WTC11 (cell line): Measurements from ENCODE around the gene PDE4A. TPM values are rescaled to one million over a fixed set of nuclear protein-coding genes. Genes with fewer than 3 reads are reported as not detected.

ENCODE experiments used
- ATAC-seq: fragments of 200-7000 bp; cut with Tn5 transposase; 2 replicates; pipeline ENCODE4 v1.10.0; 2021; ENCODE audit warnings: mild to moderate bottlenecking, moderate library complexity
- CTCF ChIA-PET: fragments of 300-600 bp; sonication (Branson Sonifier 250); formaldehyde crosslinking; loops from one replicate; lab custom pipeline; 2021; ENCODE audit warnings: antibody characterized with exemption; lab: Charles Lee
- POLR2A ChIA-PET: fragments of 350-600 bp; sonication (Branson Sonifier 250); formaldehyde crosslinking; loops from one replicate; lab custom pipeline; 2021; ENCODE audit warnings: antibody characterized with exemption; lab: Charles Lee
- DNase-seq: peaks from one replicate; pipeline ENCODE4 v3.0.0; 2021; ENCODE audit warnings: low spot score
- H3K27ac Mint-ChIP-seq: 2 replicates; pipeline ENCODE4 v1.8.0; 2021; ENCODE audit warnings: mixed read lengths
- H3K27me3 Mint-ChIP-seq: 2 replicates; pipeline ENCODE4 v1.8.0; 2021; ENCODE audit warnings: low read depth, mild to moderate bottlenecking, moderate library complexity, mixed read lengths
- H3K36me3 Mint-ChIP-seq: 2 replicates; pipeline ENCODE4 v1.8.0; 2021; ENCODE audit warnings: mixed read lengths
- H3K4me1 Mint-ChIP-seq: 2 replicates; pipeline ENCODE4 v1.8.0; 2022; ENCODE audit warnings: mixed read lengths
- H3K4me3 Mint-ChIP-seq: 2 replicates; pipeline ENCODE4 v1.8.0; 2021; ENCODE audit warnings: mild to moderate bottlenecking, moderate library complexity, mixed read lengths
- H3K9me3 Mint-ChIP-seq: 2 replicates; pipeline ENCODE4 v1.8.0; 2021; ENCODE audit warnings: mixed read lengths
- ARID4B ChIP-seq: sonication (generic); formaldehyde crosslinking; IDR thresholded peaks from 2 replicates; pipeline ENCODE4 v1.8.0; 2023; ENCODE audit warnings: missing genetic modification reagents, mild to moderate bottlenecking, borderline replicate concordance
- ATF3 ChIP-seq: sonication (generic); formaldehyde crosslinking; conservative IDR thresholded peaks from 2 replicates; pipeline ENCODE4 v1.8.1; 2022; ENCODE audit warnings: mild to moderate bottlenecking, missing genetic modification reagents
- ATF6 ChIP-seq: sonication (generic); formaldehyde crosslinking; IDR thresholded peaks from 2 replicates; pipeline ENCODE4 v1.8.1; 2023; ENCODE audit warnings: mild to moderate bottlenecking, missing genetic modification reagents
- CREM ChIP-seq: sonication (generic); formaldehyde crosslinking; IDR thresholded peaks from 2 replicates; pipeline ENCODE4 v1.8.1; 2022; ENCODE audit warnings: mild to moderate bottlenecking, missing genetic modification reagents, moderate library complexity
- ETV6 ChIP-seq: sonication (generic); formaldehyde crosslinking; IDR thresholded peaks from 2 replicates; pipeline ENCODE4 v1.8.1; 2022; ENCODE audit warnings: mild to moderate bottlenecking, missing genetic modification reagents
- GABPB1 ChIP-seq: sonication (generic); formaldehyde crosslinking; IDR thresholded peaks from 2 replicates; pipeline ENCODE4 v1.8.1; 2023; ENCODE audit warnings: mild to moderate bottlenecking, missing genetic modification reagents
- GRHL2 ChIP-seq: fragments of 250-450 bp; sonication (Bioruptor Pico); IDR thresholded peaks from 2 replicates; pipeline ENCODE4 v1.8.0; 2022; ENCODE audit warnings: mild to moderate bottlenecking, moderate library complexity; ENCODE audit not compliant: insufficient replicate concordance, severe bottlenecking
- JAZF1 ChIP-seq: fragments of 250-450 bp; sonication (Bioruptor Pico); IDR thresholded peaks from 2 replicates; pipeline ENCODE4 v1.9.0; 2021; ENCODE audit warnings: moderate library complexity, mild to moderate bottlenecking, inconsistent platforms
- MXD4 ChIP-seq: fragments of 250-450 bp; sonication (Bioruptor Pico); IDR thresholded peaks from 2 replicates; pipeline ENCODE4 v1.8.0; 2021; ENCODE audit warnings: mild to moderate bottlenecking, moderate library complexity, borderline replicate concordance
- NFATC4 ChIP-seq: fragments of 250-450 bp; sonication (Bioruptor Pico); IDR thresholded peaks from 2 replicates; pipeline ENCODE4 v1.9.0; 2021; ENCODE audit warnings: mild to moderate bottlenecking
- NR3C1 ChIP-seq: sonication (generic); formaldehyde crosslinking; conservative IDR thresholded peaks from 2 replicates; pipeline ENCODE4 v1.8.1; 2023; ENCODE audit warnings: low read depth, mild to moderate bottlenecking, missing genetic modification reagents
- OVOL2 ChIP-seq: fragments of 250-450 bp; sonication (Bioruptor Pico); IDR thresholded peaks from 2 replicates; pipeline ENCODE4 v1.9.0; 2021; ENCODE audit warnings: mild to moderate bottlenecking, borderline replicate concordance
- PRRX2 ChIP-seq: fragments of 250-450 bp; sonication (Bioruptor Pico); IDR thresholded peaks from 2 replicates; pipeline ENCODE4 v1.8.0; 2021; ENCODE audit warnings: mild to moderate bottlenecking
- SP1 ChIP-seq: sonication (generic); formaldehyde crosslinking; conservative IDR thresholded peaks from 2 replicates; pipeline ENCODE4 v1.8.1; 2022; ENCODE audit warnings: missing genetic modification reagents
- TCF7 ChIP-seq: sonication (generic); formaldehyde crosslinking; IDR thresholded peaks from 2 replicates; pipeline ENCODE4 v1.8.0; 2022; ENCODE audit warnings: mild to moderate bottlenecking, low read depth, missing genetic modification reagents, moderate library complexity
- TEAD4 ChIP-seq: sonication (generic); formaldehyde crosslinking; IDR thresholded peaks from 2 replicates; pipeline ENCODE4 v1.8.0; 2022; ENCODE audit warnings: mild to moderate bottlenecking, missing genetic modification reagents
- ZNF232 ChIP-seq: sonication (generic); formaldehyde crosslinking; IDR thresholded peaks from 2 replicates; pipeline ENCODE4 v1.8.0; 2022; ENCODE audit warnings: mild to moderate bottlenecking, missing genetic modification reagents
- ZNF317 ChIP-seq: sonication (generic); formaldehyde crosslinking; IDR thresholded peaks from 2 replicates; pipeline ENCODE4 v1.8.1; 2023; ENCODE audit warnings: low read depth, mild to moderate bottlenecking, moderate library complexity, missing genetic modification reagents, borderline replicate concordance
- ZNF416 ChIP-seq: fragments of 250-450 bp; sonication (Bioruptor Pico); IDR thresholded peaks from 2 replicates; pipeline ENCODE4 v1.9.0; 2021; ENCODE audit warnings: mild to moderate bottlenecking, inconsistent platforms
- ZNF671 ChIP-seq: fragments of 250-450 bp; sonication (Bioruptor Pico); IDR thresholded peaks from 2 replicates; pipeline ENCODE4 v1.8.0; 2021; ENCODE audit warnings: mild to moderate bottlenecking
- total RNA-seq: library from RNA; stranded (reverse); gene quantifications from 3 replicates; pipeline ENCODE4 v1.2.3, GENCODE V29; 2021
- TF ChIP-seq, protein P1 (sequence below): sonication (generic); formaldehyde crosslinking; IDR thresholded peaks from 2 replicates; pipeline ENCODE4 v1.8.0; 2022; ENCODE audit warnings: mild to moderate bottlenecking, missing genetic modification reagents
- TF ChIP-seq, protein P2 (sequence below): fragments of 250-450 bp; sonication (Bioruptor Pico); conservative IDR thresholded peaks from 2 replicates; pipeline ENCODE4 v1.9.0; 2021; ENCODE audit warnings: mild to moderate bottlenecking
- TF ChIP-seq, protein P3 (sequence below): sonication (generic); formaldehyde crosslinking; IDR thresholded peaks from 2 replicates; pipeline ENCODE4 v1.8.1; 2023; ENCODE audit warnings: mild to moderate bottlenecking, missing genetic modification reagents, borderline replicate concordance

Gene PDE4A
- total RNA-seq, 1 experiment from 2014 or later, result 5.9 TPM

DNA sequence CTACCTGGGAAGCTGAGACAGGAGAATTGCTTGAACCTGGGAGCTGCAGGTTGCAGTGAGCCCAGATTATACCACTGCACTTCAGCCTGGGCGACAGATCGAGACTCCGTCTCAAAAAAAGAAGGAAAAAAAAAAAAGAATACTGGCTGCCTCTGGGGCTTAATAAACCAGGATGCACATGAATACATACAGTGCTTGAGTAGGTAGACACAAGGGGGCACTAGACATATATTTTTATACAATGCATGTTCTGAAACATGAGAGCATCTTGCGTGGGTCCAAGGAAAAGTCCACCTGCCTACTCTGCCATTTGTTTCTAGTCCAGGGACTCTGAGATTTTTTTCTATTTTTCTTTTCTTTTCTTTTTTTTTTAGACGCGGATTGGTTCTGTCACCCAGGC is 51.6 kb downstream of the PDE4A start (continued):
- TF ChIP-seq ARID4B (CRISPR knock-in tag) (no peak), GRHL2 (CRISPR knock-in tag) (no peak), ZNF671 (CRISPR knock-in tag) (no peak)
- TF ChIP-seq, protein P1, sequence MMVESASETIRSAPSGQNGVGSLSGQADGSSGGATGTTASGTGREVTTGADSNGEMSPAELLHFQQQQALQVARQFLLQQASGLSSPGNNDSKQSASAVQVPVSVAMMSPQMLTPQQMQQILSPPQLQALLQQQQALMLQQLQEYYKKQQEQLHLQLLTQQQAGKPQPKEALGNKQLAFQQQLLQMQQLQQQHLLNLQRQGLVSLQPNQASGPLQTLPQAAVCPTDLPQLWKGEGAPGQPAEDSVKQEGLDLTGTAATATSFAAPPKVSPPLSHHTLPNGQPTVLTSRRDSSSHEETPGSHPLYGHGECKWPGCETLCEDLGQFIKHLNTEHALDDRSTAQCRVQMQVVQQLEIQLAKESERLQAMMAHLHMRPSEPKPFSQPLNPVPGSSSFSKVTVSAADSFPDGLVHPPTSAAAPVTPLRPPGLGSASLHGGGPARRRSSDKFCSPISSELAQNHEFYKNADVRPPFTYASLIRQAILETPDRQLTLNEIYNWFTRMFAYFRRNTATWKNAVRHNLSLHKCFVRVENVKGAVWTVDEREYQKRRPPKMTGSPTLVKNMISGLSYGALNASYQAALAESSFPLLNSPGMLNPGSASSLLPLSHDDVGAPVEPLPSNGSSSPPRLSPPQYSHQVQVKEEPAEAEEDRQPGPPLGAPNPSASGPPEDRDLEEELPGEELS (CRISPR knock-in tag), result no peak

- peaks cover 14% of the 10 kb centered on the region for H3K4me1 Mint-ChIP-seq
- H3K27ac Mint-ChIP-seq, result no peak overlapping the region
- POLR2A ChIA-PET, result no interaction called here
- H3K36me3 Mint-ChIP-seq, result no peaks in the 10 kb centered on the region
- DNase-seq, result no peak
- CTCF ChIA-PET, result interaction anchor here (0.8 to 1.2 kb wide), 2 partner anchors 10 to 22 kb away, joined by 3 read pairs; no protein-coding TSS in a partner anchor
- ATAC-seq, result no peak
- H3K4me3 Mint-ChIP-seq, result no peak overlapping the region
- H3K9me3 Mint-ChIP-seq, result no peaks in the 10 kb centered on the region
- H3K27me3 Mint-ChIP-seq, result peaks cover 7% of the 10 kb centered on the region; the same call in 1 of the 2 replicates
- TF ChIP-seq PRRX2 (CRISPR knock-in tag) (no peak), TCF7 (CRISPR knock-in tag) (no peak), JAZF1 (CRISPR knock-in tag) (no peak), GABPB1 (CRISPR knock-in tag) (no peak), ETV6 (no peak), ZNF416 (CRISPR knock-in tag) (no peak), ATF3 (no peak), ZNF232 (no peak), SP1 (CRISPR knock-in tag) (no peak), OVOL2 (CRISPR knock-in tag) (no peak), NR3C1 (CRISPR knock-in tag) (no peak), NFATC4 (CRISPR knock-in tag) (no peak), ATF6 (CRISPR knock-in tag) (no peak), ZNF317 (CRISPR knock-in tag) (no peak), MXD4 (CRISPR knock-in tag) (no peak), TEAD4 (CRISPR knock-in tag) (no peak), CREM (no peak)
- TF ChIP-seq, protein P2, sequence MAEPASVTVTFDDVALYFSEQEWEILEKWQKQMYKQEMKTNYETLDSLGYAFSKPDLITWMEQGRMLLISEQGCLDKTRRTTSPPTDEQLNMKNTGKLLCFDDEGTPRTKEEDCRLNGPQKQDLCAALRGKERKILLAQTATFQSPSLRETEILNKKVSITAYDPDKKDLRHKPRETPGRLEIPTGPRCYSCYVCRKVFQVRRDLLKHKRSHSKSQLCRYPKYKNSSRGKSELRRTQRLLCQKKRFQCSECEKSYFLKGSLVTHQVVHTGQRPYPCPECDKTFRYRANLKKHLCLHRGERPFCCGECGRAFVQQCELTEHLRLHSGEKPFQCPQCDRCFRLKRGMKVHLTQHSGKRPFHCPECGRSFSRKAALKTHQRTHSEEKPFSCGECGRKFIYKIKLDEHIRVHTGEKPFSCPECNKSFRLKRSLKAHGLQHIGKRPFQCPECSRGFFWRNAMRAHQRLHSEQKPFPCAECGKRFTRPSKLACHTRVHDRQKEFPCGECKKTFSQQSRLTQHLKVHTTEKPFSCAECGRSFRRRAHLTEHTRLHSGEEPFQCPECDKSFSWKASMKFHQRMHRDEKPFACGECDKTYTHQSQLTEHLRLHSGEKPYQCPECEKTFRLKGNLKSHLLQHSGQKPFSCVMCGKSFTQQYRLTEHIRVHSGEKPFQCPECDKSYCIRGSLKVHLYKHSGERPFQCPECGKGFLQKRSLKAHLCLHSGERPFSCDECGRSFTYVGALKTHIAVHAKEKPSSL (CRISPR knock-in tag), result no peak
- TF ChIP-seq, protein P3, sequence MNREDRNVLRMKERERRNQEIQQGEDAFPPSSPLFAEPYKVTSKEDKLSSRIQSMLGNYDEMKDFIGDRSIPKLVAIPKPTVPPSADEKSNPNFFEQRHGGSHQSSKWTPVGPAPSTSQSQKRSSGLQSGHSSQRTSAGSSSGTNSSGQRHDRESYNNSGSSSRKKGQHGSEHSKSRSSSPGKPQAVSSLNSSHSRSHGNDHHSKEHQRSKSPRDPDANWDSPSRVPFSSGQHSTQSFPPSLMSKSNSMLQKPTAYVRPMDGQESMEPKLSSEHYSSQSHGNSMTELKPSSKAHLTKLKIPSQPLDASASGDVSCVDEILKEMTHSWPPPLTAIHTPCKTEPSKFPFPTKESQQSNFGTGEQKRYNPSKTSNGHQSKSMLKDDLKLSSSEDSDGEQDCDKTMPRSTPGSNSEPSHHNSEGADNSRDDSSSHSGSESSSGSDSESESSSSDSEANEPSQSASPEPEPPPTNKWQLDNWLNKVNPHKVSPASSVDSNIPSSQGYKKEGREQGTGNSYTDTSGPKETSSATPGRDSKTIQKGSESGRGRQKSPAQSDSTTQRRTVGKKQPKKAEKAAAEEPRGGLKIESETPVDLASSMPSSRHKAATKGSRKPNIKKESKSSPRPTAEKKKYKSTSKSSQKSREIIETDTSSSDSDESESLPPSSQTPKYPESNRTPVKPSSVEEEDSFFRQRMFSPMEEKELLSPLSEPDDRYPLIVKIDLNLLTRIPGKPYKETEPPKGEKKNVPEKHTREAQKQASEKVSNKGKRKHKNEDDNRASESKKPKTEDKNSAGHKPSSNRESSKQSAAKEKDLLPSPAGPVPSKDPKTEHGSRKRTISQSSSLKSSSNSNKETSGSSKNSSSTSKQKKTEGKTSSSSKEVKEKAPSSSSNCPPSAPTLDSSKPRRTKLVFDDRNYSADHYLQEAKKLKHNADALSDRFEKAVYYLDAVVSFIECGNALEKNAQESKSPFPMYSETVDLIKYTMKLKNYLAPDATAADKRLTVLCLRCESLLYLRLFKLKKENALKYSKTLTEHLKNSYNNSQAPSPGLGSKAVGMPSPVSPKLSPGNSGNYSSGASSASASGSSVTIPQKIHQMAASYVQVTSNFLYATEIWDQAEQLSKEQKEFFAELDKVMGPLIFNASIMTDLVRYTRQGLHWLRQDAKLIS (CRISPR knock-in tag), result no peak
These were observed 52.9 kb downstream of the PDE4A start for GRCh38 chr19:10473192-10473591.
